ENCODE data around the gene CBX8. TPM values are rescaled to one million over a fixed set of nuclear protein-coding genes. Genes with fewer than 3 reads are reported as not detected.

The CBX8 gene
- total RNA-seq, 4 donors from 2014 or later: 0.84 to 4.2 (median 0.87) TPM; not detected in 1

GRCh38 chr17:79843474-79843815, 46.6 kb upstream of the CBX8 start:
- WGBS, 2 donors: 1% methylated on average over 24 to 29 of the region's 39 CpGs
- no peak for TF ChIP-seq CTCF (IDR thresholded peaks at IDR 0.05)
- H3K4me3 ChIP-seq: peak overlapping the region; percentile 39 to 63 (median 58)
- H3K4me1 ChIP-seq: peaks cover 0 to 66% (median 38%) of the 10 kb centered on the region in 4 donors
- peaks cover 4 to 42% of the 10 kb centered on the region in 2 donors for H3K27me3 ChIP-seq
- no peak for DNase-seq (ENCODE audit: low spot score in 2 of 2)
- no peaks in the 10 kb centered on the region for H3K36me3 ChIP-seq
- H3K9me3 ChIP-seq: no peaks in the 10 kb centered on the region
- H3K27ac ChIP-seq: peak overlapping the region in 2 of 4 donors; percentile 75 to 83

- 3 to 7% methylated on average over 31 to 47 of the region's 66 CpGs for WGBS, 2 donors
- H3K4me3 ChIP-seq: peak overlapping the region; percentile 39 to 63 (median 58)
- H3K36me3 ChIP-seq: no peaks in the 10 kb centered on the region
- H3K27me3 ChIP-seq: peaks cover 4 to 42% of the 10 kb centered on the region in 2 donors
- H3K4me1 ChIP-seq: peaks cover 0 to 70% (median 40%) of the 10 kb centered on the region in 4 donors
- H3K9me3 ChIP-seq: no peaks in the 10 kb centered on the region
- TF ChIP-seq EP300 (IDR thresholded peaks at IDR 0.05) (no peak), CTCF (IDR thresholded peaks at IDR 0.05) (peak in 3 of 5 experiments; percentile 23 to 31 (median 24)), POLR2A (IDR thresholded peaks at IDR 0.05) (no peak)
- DNase-seq (ENCODE audit: low spot score in 2 of 2): no peak
- peak overlapping the region in 1 of 4 donors; percentile 75 for H3K27ac ChIP-seq
Measured at GRCh38 chr17:79842656-79843473, 46.0 kb upstream of the CBX8 start.

DNA sequence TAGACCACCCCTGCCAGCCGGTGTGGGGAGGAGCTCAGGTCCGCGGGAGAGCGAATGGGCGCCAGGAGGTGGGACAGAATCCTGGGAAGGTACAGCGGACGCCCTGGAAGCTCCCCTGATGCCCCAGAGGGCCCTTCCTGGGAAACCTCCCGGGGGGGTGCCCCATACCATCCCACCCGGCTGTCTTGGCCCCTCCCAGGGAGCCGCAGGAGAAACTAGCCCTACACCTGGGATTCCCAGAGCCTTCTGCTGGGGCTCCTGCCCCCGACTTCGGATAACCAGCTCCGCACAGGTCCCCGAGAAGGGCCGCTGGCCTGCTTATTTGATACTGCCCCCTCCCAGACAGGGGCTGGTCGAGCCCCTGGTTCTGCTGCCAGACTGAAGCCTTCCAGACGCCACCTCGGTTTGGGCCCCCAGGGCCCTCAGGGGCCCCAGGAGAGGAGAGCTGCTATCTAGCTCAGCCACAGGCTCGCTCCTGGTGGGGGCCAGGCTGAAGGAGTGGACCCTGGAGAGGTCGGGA, 45.3 kb upstream of the CBX8 start:
- Histone ChIP-seq H3K4me3 (no peak overlapping the region), H3K4me1 (peaks cover 0 to 76% (median 45%) of the 10 kb centered on the region in 4 donors), H3K27ac (no peak overlapping the region), H3K36me3 (no peaks in the 10 kb centered on the region), H3K27me3 (peaks cover 4 to 42% of the 10 kb centered on the region in 2 donors), H3K9me3 (no peaks in the 10 kb centered on the region)
- no peak for TF ChIP-seq EP300 (IDR thresholded peaks at IDR 0.05)
- no peak for DNase-seq (ENCODE audit: low spot score in 2 of 2)
- WGBS, 2 donors: 5 to 17% methylated on average over 4 to 18 of the region's 20 CpGs

DNA sequence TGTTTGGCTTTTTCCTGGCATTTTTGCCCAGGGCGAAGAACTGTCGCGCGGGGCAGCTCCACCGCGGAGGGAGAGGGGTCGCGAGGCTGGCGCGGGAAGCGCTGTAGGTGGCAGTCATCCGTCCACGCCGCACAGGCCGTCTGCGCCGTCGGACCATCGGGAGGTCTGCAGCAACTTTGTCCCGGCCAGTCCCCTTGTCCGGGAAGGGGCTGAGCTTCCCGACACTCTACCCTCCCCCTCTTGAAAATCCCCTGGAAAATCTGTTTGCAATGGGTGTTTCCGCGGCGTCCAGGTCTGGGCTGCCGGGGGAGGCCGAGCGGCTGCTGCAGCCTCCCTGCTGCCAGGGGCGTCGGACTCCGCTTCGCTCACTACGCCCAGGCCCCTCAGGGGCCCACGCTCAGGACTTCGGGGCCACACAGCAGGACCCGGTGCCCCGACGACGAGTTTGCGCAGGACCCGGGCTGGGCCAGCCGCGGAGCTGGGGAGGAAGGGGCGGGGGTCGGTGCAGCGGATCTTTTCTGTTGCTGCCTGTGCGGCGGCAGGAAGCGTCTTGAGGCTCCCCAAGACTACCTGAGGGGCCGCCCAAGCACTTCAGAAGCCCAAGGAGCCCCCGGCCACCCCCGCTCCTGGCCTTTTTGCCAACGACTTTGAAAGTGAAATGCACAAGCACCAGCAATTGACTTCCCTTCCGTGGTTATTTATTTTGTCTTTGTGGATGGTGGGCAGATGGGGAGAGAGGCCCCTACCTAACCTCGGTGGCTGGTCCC, 44.7 kb upstream of the CBX8 start:
- Histone ChIP-seq H3K4me3 (no peak overlapping the region), H3K36me3 (no peaks in the 10 kb centered on the region), H3K27me3 (peaks cover 4 to 42% of the 10 kb centered on the region in 2 donors), H3K27ac (no peak overlapping the region), H3K4me1 (peaks cover 0 to 83% (median 51%) of the 10 kb centered on the region in 4 donors), H3K9me3 (no peaks in the 10 kb centered on the region)
- no peak for DNase-seq (ENCODE audit: low spot score in 2 of 2)
- 4 to 5% methylated on average over 32 to 34 of the region's 55 CpGs for WGBS, 2 donors
- TF ChIP-seq CTCF (IDR thresholded peaks at IDR 0.05): no peak
- no peak for TF ChIP-seq POLR2A (IDR thresholded peaks at IDR 0.05)
- TF ChIP-seq EP300 (IDR thresholded peaks at IDR 0.05): no peak

DNA sequence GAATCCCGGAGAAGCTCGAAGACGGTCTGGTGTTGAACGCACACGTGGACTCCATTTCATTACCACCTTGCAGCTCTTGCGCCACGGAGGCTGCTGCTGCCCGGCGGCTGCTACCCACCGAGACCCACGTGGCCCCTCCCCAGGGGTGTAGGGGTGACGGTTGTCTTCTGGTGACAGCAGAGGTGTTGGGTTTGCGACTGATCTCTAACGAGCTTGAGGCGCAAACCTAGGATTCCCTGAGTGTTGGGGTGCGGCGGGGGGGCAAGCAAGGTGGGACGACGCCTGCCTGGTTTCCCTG, 44.1 kb upstream of the CBX8 start:
- Histone ChIP-seq H3K4me1 (peaks cover 0 to 88% (median 57%) of the 10 kb centered on the region in 4 donors), H3K27me3 (peaks cover 4 to 42% of the 10 kb centered on the region in 2 donors), H3K9me3 (no peaks in the 10 kb centered on the region), H3K4me3 (peak overlapping the region in 1 of 4 donors; percentile 86), H3K27ac (no peak overlapping the region), H3K36me3 (no peaks in the 10 kb centered on the region)
- TF ChIP-seq EP300 (IDR thresholded peaks at IDR 0.05) (no peak), POLR2A (IDR thresholded peaks at IDR 0.05) (no peak), CTCF (IDR thresholded peaks at IDR 0.05) (no peak)
- no peak for DNase-seq (ENCODE audit: low spot score in 2 of 2)
- 7% methylated on average over 13 of the region's 19 CpGs; no CpG with 5 or more reads in 1 of the 2 donors for WGBS, 2 donors
